Breast epithelium (tissue), 3 donors: Measurements from ENCODE around the gene HOTAIR.

ENCODE experiments used
- CTCF ChIP-seq, 3 donors: fragments of 450-650 bp; IDR thresholded peaks; one replicate each; pipeline ENCODE4 v1.5.1; 2016 to 2017; ENCODE audit warnings: antibody characterized with exemption in 3 of 3, mild to moderate bottlenecking in 3 of 3, moderate library complexity in 3 of 3
- POLR2A ChIP-seq: fragments of 450-650 bp; IDR thresholded peaks from one replicate; pipeline ENCODE4 v1.6.1; 2016; ENCODE audit warnings: antibody characterized with exemption, mild to moderate bottlenecking, moderate library complexity
- POLR2AphosphoS5 ChIP-seq, 3 donors: sonication (generic); formaldehyde crosslinking; IDR thresholded peaks; one replicate each; pipeline ENCODE4 v1.6.1; 2017; ENCODE audit warnings: antibody characterized with exemption in 3 of 3

GRCh38 chr12:53949631-53950436 lies 24.9 kb downstream of the HOTAIR start:
- no peak for TF ChIP-seq CTCF (IDR thresholded peaks at IDR 0.05)
- no peak for TF ChIP-seq POLR2A
- TF ChIP-seq POLR2AphosphoS5 (IDR thresholded peaks at IDR 0.05) = no peak
